Stimulated activated CD8-positive, alpha-beta memory T cell treated with anti-CD3 and anti-CD28 coated beads, Interleukin-12 subunit alpha, Interleukin-12 subunit beta, amount 100 ng/mL, for 4 hours (primary cell): ENCODE measurements around the gene RNF167.

Experiments used
- DNase-seq: peaks from one replicate; pipeline ENCODE4 v3.0.0-alpha.2; 2020; ENCODE audit warnings: low read depth

Gene RNF167

GRCh38 chr17:4938688-4939545 lies 1.2 kb upstream of the RNF167 start:
- DNase-seq: no peak

- no peak for DNase-seq
Observed at GRCh38 chr17:4939546-4939795, 597 bp upstream of the RNF167 start.

GRCh38 chr17:4940555-4941318 lies 669 bp downstream of the RNF167 start:
- DNase-seq: no peak

- no peak for DNase-seq
Observed at GRCh38 chr17:4941319-4941610, 1.2 kb downstream of the RNF167 start.

GRCh38 chr17:4942760-4943508 lies 2.9 kb downstream of the RNF167 start:
- DNase-seq: no peak

- DNase-seq: no peak
Observed at GRCh38 chr17:4944163-4944553, 4.1 kb downstream of the RNF167 start.

- DNase-seq: no peak
Observed at GRCh38 chr17:4944554-4945175, 4.6 kb downstream of the RNF167 start.

- peak; percentile 74 for DNase-seq
Observed at GRCh38 chr17:4945176-4945943, 5.3 kb downstream of the RNF167 start.

GRCh38 chr17:4945944-4946280 lies 5.8 kb downstream of the RNF167 start:
- DNase-seq: no peak

GRCh38 chr17:4946312-4946976 lies 6.4 kb downstream of the RNF167 start:
- no peak for DNase-seq

- no peak for DNase-seq
Observed at GRCh38 chr17:4947010-4947410, 6.9 kb downstream of the RNF167 start.

- DNase-seq: peak; percentile 53
Observed at GRCh38 chr17:4947411-4948165, 7.5 kb downstream of the RNF167 start.

GRCh38 chr17:4948166-4948930 lies 8.3 kb downstream of the RNF167 start, which contains the start of gene PFN1:
Gene PFN1, minus strand, starts transcription at chr17:4948530. Its CDS starts 136 bp downstream, at chr17:4948394.
- DNase-seq: peak; percentile 85

- peak; percentile 59 for DNase-seq
Observed at GRCh38 chr17:4948931-4949320, 8.9 kb downstream of the RNF167 start.

- peak; percentile 69 for DNase-seq
Observed at GRCh38 chr17:4949321-4950074, 9.4 kb downstream of the RNF167 start.

- DNase-seq: peak; percentile 19
Observed at GRCh38 chr17:4950075-4950745, 10.1 kb downstream of the RNF167 start.

GRCh38 chr17:4950746-4951204 lies 10.7 kb downstream of the RNF167 start, which contains the start of gene ENO3:
Gene ENO3, plus strand, starts transcription at chr17:4951119. Its CDS starts 711 bp downstream, at chr17:4951830.
- DNase-seq: no peak

- DNase-seq: no peak
Observed at GRCh38 chr17:4951486-4951885, 11.4 kb downstream of the RNF167 start.
